IMR-90 (cell line): ENCODE data around the gene SLC9A7. TPM values are rescaled to one million over a fixed set of nuclear protein-coding genes. Genes with fewer than 3 reads are reported as not detected.
A peak's percentile ranks its signal among the peaks of the same experiment; 100 is the strongest.

ENCODE experiments used
- ATAC-seq: fragments of 200-7000 bp; cut with Tn5 transposase; 2 replicates; pipeline ENCODE4 v1.9.1; 2020; ENCODE audit warnings: low read depth, mild to moderate bottlenecking, moderate library complexity
- BruUV-seq: library from RNA; stranded (reverse); fragments of 400-500 nt; replicated peaks from 2 replicates; lab custom pipeline; 2021; lab: Mats Ljungman, UMichigan
- CTCF ChIA-PET: fragments of 300-600 bp; formaldehyde crosslinking; extraction: SDS; loops from one replicate; lab custom pipeline; 2021; ENCODE audit warnings: antibody characterized with exemption; lab: Yijun Ruan, JAX
- POLR2A ChIA-PET: fragments of 300-600 bp; sonication (Branson Sonifier 250); formaldehyde crosslinking; loops from one replicate; lab custom pipeline; 2022; ENCODE audit warnings: antibody characterized with exemption; ENCODE audit not compliant: unreplicated experiment; lab: Charles Lee
- DNase-seq: peaks from one replicate; pipeline ENCODE4 v3.0.0; 2013
- H2AFZ ChIP-seq: replicated peaks from 2 replicates; pipeline ENCODE3; 2013; ENCODE audit warnings: low read length, mild to moderate bottlenecking; ENCODE audit not compliant: poor library complexity
- H2AK5ac ChIP-seq: 2 replicates; pipeline ENCODE4 v1.6.1; 2013; ENCODE audit warnings: low read depth, low read length, inconsistent platforms
- H2AK9ac ChIP-seq: replicated peaks from 2 replicates; pipeline ENCODE3; 2013; ENCODE audit warnings: mild to moderate bottlenecking, low read depth, low read length, moderate library complexity; ENCODE audit not compliant: poor library complexity
- H2BK120ac ChIP-seq: 2 replicates; pipeline ENCODE4 v1.6.1; 2013; ENCODE audit warnings: low read depth, low read length, inconsistent platforms
- H2BK15ac ChIP-seq: 3 replicates; pipeline ENCODE4 v1.6.1; 2013; ENCODE audit warnings: low read depth, low read length, inconsistent platforms
- H2BK20ac ChIP-seq: 2 replicates; pipeline ENCODE4 v1.6.1; 2013; ENCODE audit warnings: low read depth, mild to moderate bottlenecking, inconsistent platforms, low read length, moderate library complexity
- H2BK5ac ChIP-seq: 2 replicates; pipeline ENCODE4 v1.6.1; 2013; ENCODE audit warnings: mild to moderate bottlenecking, low read depth, low read length, inconsistent platforms; ENCODE audit not compliant: poor library complexity, severe bottlenecking
- H3K14ac ChIP-seq: replicated peaks from 2 replicates; pipeline ENCODE4 v1.6.1; 2013; ENCODE audit warnings: low read depth, low read length, inconsistent platforms
- H3K18ac ChIP-seq: 2 replicates; pipeline ENCODE4 v1.6.1; 2013; ENCODE audit warnings: low read depth, low read length, control low read depth
- H3K23ac ChIP-seq: 2 replicates; pipeline ENCODE4 v1.6.1; 2013; ENCODE audit warnings: low read depth, low read length, inconsistent platforms
- H3K27ac ChIP-seq: 2 replicates; pipeline ENCODE4 v1.5.1; 2013; ENCODE audit warnings: mild to moderate bottlenecking, control low read depth, low read length; ENCODE audit not compliant: insufficient read depth
- H3K27me3 ChIP-seq: 2 replicates; pipeline ENCODE4 v1.6.1; 2013; ENCODE audit warnings: low read length; ENCODE audit not compliant: control insufficient read depth, insufficient read depth
- H3K36me3 ChIP-seq: 2 replicates; pipeline ENCODE4 v1.6.1; 2013; ENCODE audit warnings: low read length, mixed read lengths; ENCODE audit not compliant: control insufficient read depth, insufficient read depth
- H3K4ac ChIP-seq: 2 replicates; pipeline ENCODE4 v1.6.1; 2013; ENCODE audit warnings: low read depth, low read length, inconsistent platforms
- H3K4me1 ChIP-seq: 2 replicates; pipeline ENCODE4 v1.6.1; 2013; ENCODE audit warnings: low read length, mixed read lengths; ENCODE audit not compliant: control insufficient read depth, insufficient read depth
- H3K4me2 ChIP-seq: 2 replicates; pipeline ENCODE4 v1.6.1; 2013; ENCODE audit warnings: low read depth, mild to moderate bottlenecking, control low read depth, low read length, moderate library complexity
- H3K4me3 ChIP-seq: 2 replicates; pipeline ENCODE4 v1.5.1; 2013; ENCODE audit warnings: low read depth, mild to moderate bottlenecking, control low read depth, low read length, moderate library complexity; ENCODE audit not compliant: insufficient read depth
- H3K56ac ChIP-seq: 2 replicates; pipeline ENCODE4 v1.6.1; 2013; ENCODE audit warnings: low read length, inconsistent platforms; ENCODE audit not compliant: insufficient read depth; ENCODE audit errors: extremely low read depth
- H3K79me1 ChIP-seq, 2 experiments: 2 replicates each; pipeline ENCODE4 v1.6.1; 2013; ENCODE audit warnings: low read length in 2 of 2, inconsistent platforms in 1 of 2, low read depth in 1 of 2
- H3K9ac ChIP-seq: 2 replicates; pipeline ENCODE4 v1.6.1; 2013; ENCODE audit warnings: low read depth, low read length, control low read depth
- H3K9me1 ChIP-seq: 2 replicates; pipeline ENCODE4 v1.6.1; 2013; ENCODE audit warnings: low read length, inconsistent platforms; ENCODE audit not compliant: insufficient read depth
- H3K9me3 ChIP-seq: 2 replicates; pipeline ENCODE4 v1.6.1; 2013; ENCODE audit warnings: low read length; ENCODE audit not compliant: control insufficient read depth, insufficient read depth
- H4K20me1 ChIP-seq: 2 replicates; pipeline ENCODE4 v1.6.1; 2013; ENCODE audit warnings: low read length, inconsistent platforms; ENCODE audit not compliant: insufficient read depth
- H4K5ac ChIP-seq: 2 replicates; pipeline ENCODE4 v1.6.1; 2013; ENCODE audit warnings: mild to moderate bottlenecking, low read depth, low read length, control low read depth
- H4K8ac ChIP-seq, 2 experiments: 2 replicates each; pipeline ENCODE4 v1.6.1; 2013; ENCODE audit warnings: low read depth in 2 of 2, low read length in 2 of 2, control low read depth in 1 of 2, inconsistent platforms in 1 of 2
- H4K91ac ChIP-seq: 2 replicates; pipeline ENCODE4 v1.6.1; 2013; ENCODE audit warnings: low read depth, low read length, inconsistent platforms; ENCODE audit not compliant: insufficient read depth
- FOS ChIP-seq: fragments of 150-350 bp; IDR thresholded peaks from 2 replicates; pipeline ENCODE4 v1.6.1; 2016; ENCODE audit warnings: low read depth, low read length
- MXI1 ChIP-seq: IDR thresholded peaks from 2 replicates; pipeline ENCODE4 v1.6.1; 2012; ENCODE audit warnings: low read depth, mild to moderate bottlenecking, low read length, moderate library complexity, borderline replicate concordance
- NFE2L2 ChIP-seq: fragments of 150-350 bp; IDR thresholded peaks from 2 replicates; pipeline ENCODE4 v1.6.1; 2016; ENCODE audit warnings: low read depth, mild to moderate bottlenecking, low read length
- WGBS, 2 experiments: methylation state at CpG; one replicate each; pipeline versions ENCODE4 v1.1.5 to v1.1.7; 2013; ENCODE audit warnings: missing lambda C conversion rate in 2 of 2; ENCODE audit not compliant: insufficient read length in 1 of 2; ENCODE audit errors: extremely low coverage in 2 of 2; 5-methylcytosine and 5-hydroxymethylcytosine counted together
- dilution Hi-C: fragments of 300-500 bp; cut with HindIII; formaldehyde crosslinking; loops from one replicate; pipeline ENCODE4 v1.14.3; 2018; ENCODE audit warnings: low sequenced_read_pairs; ENCODE audit not compliant: unreplicated experiment
- in situ Hi-C: fragments of 300-500 bp; cut with MboI; formaldehyde crosslinking; loops from 3 replicates; pipeline ENCODE4 v1.14.3; 2019; ENCODE audit warnings: low sequenced_read_pairs, inconsistent platforms, mixed read lengths
- intact Hi-C: fragments of 100-400 bp; cut with micrococcal nuclease; formaldehyde crosslinking; loops from 2 replicates; pipeline ENCODE4 v1.10.0; 2022
- polyA plus RNA-seq, 3 experiments: library from polyadenylated mRNA; depleted of rRNA; stranded (reverse); fragments of >200 nt; gene quantifications; 2 replicates each; pipeline ENCODE4 v1.2.3, GENCODE V29; 2012; ENCODE audit warnings: low replicate concordance in 1 of 3
- total RNA-seq: library from RNA; depleted of rRNA; stranded (reverse); fragments of >200 nt; gene quantifications from 2 replicates; pipeline ENCODE4 v1.2.3, GENCODE V29; 2012

SLC9A7 gene
- total and polyA plus RNA-seq, 2 of the 4 experiments (the other 2 are of a cell fraction) = 14.4 to 76.4 TPM

- dilution Hi-C loops = no loop called here
- no peaks in the 10 kb centered on the region for H4K20me1 ChIP-seq
- CTCF ChIA-PET = interaction anchor here (0.5 kb wide), 1 partner anchor 29 kb away, joined by 3 read pairs; no protein-coding TSS in a partner anchor
Observed at GRCh38 chrX:46777971-46778810, 19.3 kb upstream of the SLC9A7 start.

More at GRCh38 chrX:46777971-46778810, 19.3 kb upstream of the SLC9A7 start:
- H3K79me1 ChIP-seq = no peaks in the 10 kb centered on the region
- peak overlapping the region; percentile 16 for H2AFZ ChIP-seq
- DNase-seq (peak; percentile 56), ATAC-seq (peak; percentile 61)
- BruUV-seq = no TSS peak
- peak overlapping the region; percentile 28; the same call in 1 of the 2 replicates for H3K14ac ChIP-seq
- no peak overlapping the region for H2AK9ac ChIP-seq
- peak overlapping the region; percentile 29; the same call in 1 of the 2 replicates for H3K4me3 ChIP-seq
- peak overlapping the region in 1 of 2 experiments; percentile 64; a peak in 1 of 4 replicates for H4K8ac ChIP-seq
- no peaks in the 10 kb centered on the region for H3K36me3 ChIP-seq
- H3K9me3 ChIP-seq = no peaks in the 10 kb centered on the region
- peak overlapping the region; percentile 24; the same call in 1 of the 2 replicates for H3K9ac ChIP-seq
- intact Hi-C loops = no loop called here
- peak overlapping the region; percentile 70 for H3K4ac ChIP-seq
- POLR2A ChIA-PET = no interaction called here
- H2BK15ac ChIP-seq = peak overlapping the region; percentile 12; the same call in 1 of the 3 replicates
- peak overlapping the region; percentile 91; the same call in 1 of the 2 replicates for H3K18ac ChIP-seq
- in situ Hi-C loops = no loop called here
- H3K27me3 ChIP-seq = peaks cover 3% of the 10 kb centered on the region
- H3K23ac ChIP-seq = no peak overlapping the region
- 0 out of 2 replicates have a peak overlapping the region, but pooled peaks have one; percentile 41 for H4K91ac ChIP-seq
- WGBS, 2 experiments = no CpG with 5 or more reads among the region's 7 CpGs
- no peaks in the 10 kb centered on the region for H3K9me1 ChIP-seq
- peak overlapping the region; percentile 73 for H2BK5ac ChIP-seq
- H3K4me1 ChIP-seq = no peaks in the 10 kb centered on the region; the same call in 1 of the 2 replicates
- peak overlapping the region; percentile 82; the same call in 1 of the 2 replicates for H4K5ac ChIP-seq
- H3K4me2 ChIP-seq = peak overlapping the region; percentile 75
- no peak overlapping the region for H2AK5ac ChIP-seq
- H3K27ac ChIP-seq = peak overlapping the region; percentile 47; the same call in 1 of the 2 replicates
- no peak overlapping the region for H3K56ac ChIP-seq
- H2BK20ac ChIP-seq = peak overlapping the region; percentile 76; the same call in 1 of the 2 replicates
- H2BK120ac ChIP-seq = peak overlapping the region; percentile 77
- no peak for TF ChIP-seq FOS
- TF ChIP-seq MXI1 = no peak
- TF ChIP-seq NFE2L2 = peak; percentile 60; the same call in 1 of the 2 replicates
